Measurements from ENCODE around the gene ZSCAN22.

- no peak for TF ChIP-seq CTCF (CRISPR knock-in tag; IDR thresholded peaks at IDR 0.05)
- no peak for TF ChIP-seq ELF4 (CRISPR knock-in tag; IDR thresholded peaks at IDR 0.05; ENCODE audit: borderline replicate concordance)
- no peak for TF ChIP-seq ZNF629 (CRISPR knock-in tag; conservative IDR thresholded peaks at IDR 0.05)
- TF ChIP-seq RFXAP (CRISPR knock-in tag; IDR thresholded peaks at IDR 0.05; ENCODE audit: borderline replicate concordance), result no peak
- no peak for TF ChIP-seq ZNF143 (CRISPR knock-in tag; IDR thresholded peaks at IDR 0.05)
- TF ChIP-seq POLR2A (IDR thresholded peaks at IDR 0.05; ENCODE audit: insufficient read depth in 1 of 2, low read depth in 2 of 2, low read length in 2 of 2), result no peak
- no peak for TF ChIP-seq CENPT (CRISPR knock-in tag; IDR thresholded peaks at IDR 0.05; ENCODE audit: low read depth)
- TF ChIP-seq EZH2 (conservative IDR thresholded peaks at IDR 0.05; ENCODE audit: low read depth, low read length), result no peak
- TF ChIP-seq, protein P1, sequence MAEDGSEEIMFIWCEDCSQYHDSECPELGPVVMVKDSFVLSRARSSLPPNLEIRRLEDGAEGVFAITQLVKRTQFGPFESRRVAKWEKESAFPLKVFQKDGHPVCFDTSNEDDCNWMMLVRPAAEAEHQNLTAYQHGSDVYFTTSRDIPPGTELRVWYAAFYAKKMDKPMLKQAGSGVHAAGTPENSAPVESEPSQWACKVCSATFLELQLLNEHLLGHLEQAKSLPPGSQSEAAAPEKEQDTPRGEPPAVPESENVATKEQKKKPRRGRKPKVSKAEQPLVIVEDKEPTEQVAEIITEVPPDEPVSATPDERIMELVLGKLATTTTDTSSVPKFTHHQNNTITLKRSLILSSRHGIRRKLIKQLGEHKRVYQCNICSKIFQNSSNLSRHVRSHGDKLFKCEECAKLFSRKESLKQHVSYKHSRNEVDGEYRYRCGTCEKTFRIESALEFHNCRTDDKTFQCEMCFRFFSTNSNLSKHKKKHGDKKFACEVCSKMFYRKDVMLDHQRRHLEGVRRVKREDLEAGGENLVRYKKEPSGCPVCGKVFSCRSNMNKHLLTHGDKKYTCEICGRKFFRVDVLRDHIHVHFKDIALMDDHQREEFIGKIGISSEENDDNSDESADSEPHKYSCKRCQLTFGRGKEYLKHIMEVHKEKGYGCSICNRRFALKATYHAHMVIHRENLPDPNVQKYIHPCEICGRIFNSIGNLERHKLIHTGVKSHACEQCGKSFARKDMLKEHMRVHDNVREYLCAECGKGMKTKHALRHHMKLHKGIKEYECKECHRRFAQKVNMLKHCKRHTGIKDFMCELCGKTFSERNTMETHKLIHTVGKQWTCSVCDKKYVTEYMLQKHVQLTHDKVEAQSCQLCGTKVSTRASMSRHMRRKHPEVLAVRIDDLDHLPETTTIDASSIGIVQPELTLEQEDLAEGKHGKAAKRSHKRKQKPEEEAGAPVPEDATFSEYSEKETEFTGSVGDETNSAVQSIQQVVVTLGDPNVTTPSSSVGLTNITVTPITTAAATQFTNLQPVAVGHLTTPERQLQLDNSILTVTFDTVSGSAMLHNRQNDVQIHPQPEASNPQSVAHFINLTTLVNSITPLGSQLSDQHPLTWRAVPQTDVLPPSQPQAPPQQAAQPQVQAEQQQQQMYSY (CRISPR knock-in tag; IDR thresholded peaks at IDR 0.05), result no peak
- no peak for TF ChIP-seq KDM1A (CRISPR knock-in tag; IDR thresholded peaks at IDR 0.05)
- no peak for TF ChIP-seq SMAD3 (CRISPR knock-in tag; IDR thresholded peaks at IDR 0.05)
- TF ChIP-seq SMAD1 (CRISPR knock-in tag; IDR thresholded peaks at IDR 0.05; ENCODE audit: borderline replicate concordance, low read depth), result no peak
- no peak for TF ChIP-seq NBN (conservative IDR thresholded peaks at IDR 0.05)
Measured at GRCh38 chr19:58279925-58280316, 46.9 kb upstream of the ZSCAN22 start.
